Natural killer cell treated with Interleukin-12 subunit alpha and Interleukin-12 subunit beta and Interleukin-15 and Interleukin-18, amount 100 ng/mL, for 72 hours (primary cell): Measurements from ENCODE around the gene ZNF764. TPM values are rescaled to one million over a fixed set of nuclear protein-coding genes. Genes with fewer than 3 reads are reported as not detected.

Experiments
- ATAC-seq, 2 donors: fragments of 150-1000 bp; cut with Tn5 transposase in 1 of 2; sonication (Bioruptor Pico), chemical (Tn5 transposase) in 1 of 2; 2 replicates each; pipeline ENCODE4 v1.10.0; 2021
- DNase-seq: peaks from one replicate; pipeline ENCODE4 v3.0.0; 2022; ENCODE audit warnings: low spot score
- H3K27ac Mint-ChIP-seq, 2 donors: 1 replicate in 1 of 2; 2 replicates in 1 of 2; pipeline ENCODE4 v1.8.0; 2022; ENCODE audit warnings: mixed read lengths in 2 of 2, mild to moderate bottlenecking in 1 of 2, moderate library complexity in 1 of 2
- H3K27me3 Mint-ChIP-seq, 2 donors: 1 replicate in 1 of 2; 2 replicates in 1 of 2; pipeline ENCODE4 v1.8.0; 2022; ENCODE audit warnings: mixed read lengths in 2 of 2
- H3K36me3 Mint-ChIP-seq: one replicate; pipeline ENCODE4 v1.8.0; 2022; ENCODE audit warnings: mixed read lengths
- H3K4me1 Mint-ChIP-seq, 2 donors: 1 replicate in 1 of 2; 2 replicates in 1 of 2; pipeline ENCODE4 v1.8.0; 2022; ENCODE audit warnings: low read depth in 2 of 2, mixed read lengths in 2 of 2, mild to moderate bottlenecking in 1 of 2
- H3K4me3 Mint-ChIP-seq: one replicate; pipeline ENCODE4 v1.8.0; 2022; ENCODE audit warnings: mixed read lengths
- H3K9me3 Mint-ChIP-seq: 2 replicates; pipeline ENCODE4 v1.8.0; 2022; ENCODE audit warnings: mixed read lengths
- total RNA-seq, 2 donors: library from RNA; stranded (reverse); gene quantifications; one replicate each; pipeline ENCODE4 v1.2.3, GENCODE V29; 2022

Gene ZNF764
- total RNA-seq, 2 donors from 2014 or later, result 14.9 to 22.9 TPM

GRCh38 chr16:30585400-30586191 is 27.4 kb upstream of the ZNF764 start, which contains the start of gene ZNF785:
ZNF785 (minus strand) TSS chr16:30585697; CDS start chr16:30585611, 86 bp downstream.
- H3K27me3 Mint-ChIP-seq, result no peaks in the 10 kb centered on the region
- peak within 1 kb of the TSS; percentile 92 for H3K4me3 Mint-ChIP-seq
- H3K9me3 Mint-ChIP-seq, result no peaks in the 10 kb centered on the region
- H3K36me3 Mint-ChIP-seq, result no peaks in the 10 kb centered on the region
- peak within 1 kb of the TSS; percentile 79 to 91 for H3K27ac Mint-ChIP-seq
- DNase-seq, result peak; percentile 94
- peak; percentile 97 to 99 for ATAC-seq
- peaks cover 12 to 20% of the 10 kb centered on the region in 2 donors for H3K4me1 Mint-ChIP-seq

- Mint-ChIP-seq H3K9me3 (no peaks in the 10 kb centered on the region), H3K27me3 (no peaks in the 10 kb centered on the region), H3K27ac (peak overlapping the region; percentile 79 to 91), H3K4me3 (peak overlapping the region; percentile 92), H3K36me3 (no peaks in the 10 kb centered on the region), H3K4me1 (peaks cover 12 to 20% of the 10 kb centered on the region in 2 donors)
- ATAC-seq (peak; percentile 46 to 48), DNase-seq (no peak)
Measured at GRCh38 chr16:30585022-30585399, 26.8 kb upstream of the ZNF764 start.

GRCh38 chr16:30582611-30583340 is 24.6 kb upstream of the ZNF764 start:
- H3K4me3 Mint-ChIP-seq, result no peak overlapping the region
- peaks cover 12 to 20% of the 10 kb centered on the region in 2 donors for H3K4me1 Mint-ChIP-seq
- no peak for ATAC-seq
- H3K36me3 Mint-ChIP-seq, result no peaks in the 10 kb centered on the region
- H3K27me3 Mint-ChIP-seq, result no peaks in the 10 kb centered on the region
- no peaks in the 10 kb centered on the region for H3K9me3 Mint-ChIP-seq
- H3K27ac Mint-ChIP-seq, result no peak overlapping the region
- DNase-seq, result no peak

- no peak for ATAC-seq
- no peaks in the 10 kb centered on the region for H3K9me3 Mint-ChIP-seq
- peaks cover 12 to 20% of the 10 kb centered on the region in 2 donors for H3K4me1 Mint-ChIP-seq
- H3K4me3 Mint-ChIP-seq, result no peak overlapping the region
- no peaks in the 10 kb centered on the region for H3K36me3 Mint-ChIP-seq
- no peaks in the 10 kb centered on the region for H3K27me3 Mint-ChIP-seq
- DNase-seq, result no peak
- H3K27ac Mint-ChIP-seq, result peak overlapping the region in 1 of 2 donors; percentile 17
Measured at GRCh38 chr16:30581457-30581856, 23.3 kb upstream of the ZNF764 start.

GRCh38 chr16:30574678-30575077 is 16.5 kb upstream of the ZNF764 start:
- Mint-ChIP-seq H3K27ac (no peak overlapping the region), H3K4me3 (no peak overlapping the region), H3K4me1 (peaks cover 11 to 19% of the 10 kb centered on the region in 2 donors), H3K27me3 (no peaks in the 10 kb centered on the region), H3K9me3 (no peaks in the 10 kb centered on the region), H3K36me3 (no peaks in the 10 kb centered on the region)
- no peak for ATAC-seq
- DNase-seq, result no peak

GRCh38 chr16:30571445-30572322 is 13.5 kb upstream of the ZNF764 start, which contains the start of gene ZNF688:
ZNF688 (minus strand) TSS chr16:30571714; CDS start chr16:30571629, 85 bp downstream.
- Mint-ChIP-seq H3K36me3 (no peaks in the 10 kb centered on the region), H3K4me3 (peak within 1 kb of the TSS; percentile 93), H3K4me1 (peaks cover 29 to 37% of the 10 kb centered on the region in 2 donors), H3K27ac (peak within 1 kb of the TSS; percentile 87 to 93), H3K27me3 (no peaks in the 10 kb centered on the region), H3K9me3 (no peaks in the 10 kb centered on the region)
- DNase-seq, result peak; percentile 94
- ATAC-seq, result peak; percentile 81 to 84

- Mint-ChIP-seq H3K4me1 (peaks cover 36 to 46% of the 10 kb centered on the region in 2 donors), H3K27ac (peak overlapping the region; percentile 87 to 93), H3K4me3 (peak overlapping the region; percentile 93), H3K27me3 (no peaks in the 10 kb centered on the region), H3K9me3 (no peaks in the 10 kb centered on the region), H3K36me3 (no peaks in the 10 kb centered on the region)
- DNase-seq, result no peak
- no peak for ATAC-seq
Measured at GRCh38 chr16:30570636-30571444, 12.7 kb upstream of the ZNF764 start.

- DNase-seq, result no peak
- H3K4me3 Mint-ChIP-seq, result no peak overlapping the region
- no peaks in the 10 kb centered on the region for H3K9me3 Mint-ChIP-seq
- no peak for ATAC-seq
- H3K36me3 Mint-ChIP-seq, result no peaks in the 10 kb centered on the region
- H3K27ac Mint-ChIP-seq, result peak overlapping the region in 1 of 2 donors; percentile 93
- no peaks in the 10 kb centered on the region for H3K27me3 Mint-ChIP-seq
- H3K4me1 Mint-ChIP-seq, result peaks cover 36 to 46% of the 10 kb centered on the region in 2 donors
Measured at GRCh38 chr16:30569746-30570635, 11.8 kb upstream of the ZNF764 start.

- DNase-seq (no peak), ATAC-seq (no peak)
- Mint-ChIP-seq H3K4me1 (peaks cover 36 to 43% of the 10 kb centered on the region in 2 donors), H3K36me3 (no peaks in the 10 kb centered on the region), H3K27ac (peak overlapping the region in 1 of 2 donors; percentile 73), H3K27me3 (no peaks in the 10 kb centered on the region), H3K4me3 (no peak overlapping the region), H3K9me3 (no peaks in the 10 kb centered on the region)
Measured at GRCh38 chr16:30569281-30569680, 11.1 kb upstream of the ZNF764 start.

GRCh38 chr16:30567991-30568638 is 9.9 kb upstream of the ZNF764 start:
- no peaks in the 10 kb centered on the region for H3K27me3 Mint-ChIP-seq
- no peaks in the 10 kb centered on the region for H3K36me3 Mint-ChIP-seq
- peak overlapping the region; percentile 85 for H3K4me3 Mint-ChIP-seq
- peak; percentile 77 to 87 for ATAC-seq
- peaks cover 31 to 38% of the 10 kb centered on the region in 2 donors for H3K4me1 Mint-ChIP-seq
- peak; percentile 84 for DNase-seq
- H3K9me3 Mint-ChIP-seq, result no peaks in the 10 kb centered on the region
- peak overlapping the region; percentile 97 to 99 for H3K27ac Mint-ChIP-seq

GRCh38 chr16:30567160-30567990 is 9.2 kb upstream of the ZNF764 start:
- DNase-seq (peak; percentile 91), ATAC-seq (peak; percentile 61 to 78)
- H3K27ac Mint-ChIP-seq, result peak overlapping the region; percentile 97 to 99
- peaks cover 29 to 37% of the 10 kb centered on the region in 2 donors for H3K4me1 Mint-ChIP-seq
- H3K9me3 Mint-ChIP-seq, result no peaks in the 10 kb centered on the region
- H3K4me3 Mint-ChIP-seq, result peak overlapping the region; percentile 85
- H3K36me3 Mint-ChIP-seq, result no peaks in the 10 kb centered on the region
- no peaks in the 10 kb centered on the region for H3K27me3 Mint-ChIP-seq
